SK-N-MC (cell line): ENCODE measurements around the gene SIAH3.

ENCODE experiments used
- EZH2 ChIP-seq: fragments of 200-600 bp; sonication (generic); IDR thresholded peaks from one replicate; pipeline ENCODE4 v1.6.1; 2017; ENCODE audit warnings: antibody characterized with exemption
- FOXP2 ChIP-seq: optimal IDR thresholded peaks from 2 replicates; pipeline ENCODE3; 2011; ENCODE audit warnings: mild to moderate bottlenecking, moderate library complexity; ENCODE audit not compliant: insufficient read depth; ENCODE audit errors: extremely low read length, control extremely low read depth
- POLR2AphosphoS5 ChIP-seq: IDR thresholded peaks from 2 replicates; pipeline ENCODE4 v1.6.1; 2012; ENCODE audit warnings: mild to moderate bottlenecking, low read depth, low read length, borderline replicate concordance

- TF ChIP-seq POLR2AphosphoS5: no peak
- no peak for TF ChIP-seq EZH2
- no peak for TF ChIP-seq FOXP2
Measured at GRCh38 chr13:45782327-45783045, 69.1 kb downstream of the SIAH3 start.
